ENCODE measurements around the gene SEZ6L2. TPM values are rescaled to one million over a fixed set of nuclear protein-coding genes. Genes with fewer than 3 reads are reported as not detected.
A peak's percentile ranks its signal among the peaks of the same experiment; 100 is the strongest.

SEZ6L2 gene
- total RNA-seq, 1 experiment from 2014 or later, result 46.5 TPM

DNA sequence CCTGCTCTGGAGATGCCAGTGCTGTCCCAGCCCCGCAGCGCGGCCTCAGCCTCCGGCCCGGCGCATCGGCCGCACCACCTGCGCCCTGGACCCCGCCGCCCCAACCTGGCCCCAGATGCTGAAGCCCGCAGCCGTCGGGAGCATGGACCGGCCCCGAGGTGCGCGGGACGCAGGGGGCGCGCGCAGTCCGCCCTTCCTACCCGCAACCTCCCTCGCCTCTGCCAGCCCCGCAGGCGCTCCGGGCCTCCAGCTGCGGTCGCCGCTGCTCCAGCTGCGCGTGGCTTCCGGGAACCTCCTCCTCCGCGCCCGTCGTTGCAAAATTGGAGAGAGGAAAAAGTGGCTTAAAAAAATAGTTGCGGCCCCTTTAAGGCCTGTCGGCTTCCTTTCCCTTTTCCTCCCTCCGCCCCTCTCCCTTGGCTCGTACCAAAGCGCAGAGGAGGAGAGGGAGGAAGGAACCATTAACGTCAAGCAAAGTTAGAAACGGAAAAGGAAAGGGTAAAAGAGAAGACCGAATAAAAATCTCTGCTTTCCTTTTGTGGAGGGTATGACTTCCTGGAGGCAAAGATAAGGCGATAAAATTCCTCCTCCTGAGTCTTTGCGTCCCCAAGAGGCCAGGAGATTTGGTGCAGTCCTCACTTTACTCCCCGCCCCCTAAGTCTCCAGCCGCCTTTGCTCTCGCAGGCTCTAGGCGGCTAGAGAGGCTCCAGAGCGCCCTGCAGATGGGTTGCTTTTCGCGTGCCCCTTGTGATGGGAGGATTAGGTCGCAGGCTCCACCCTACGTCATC is 36.3 kb downstream of the SEZ6L2 start, which contains the start of gene CDIPT:
Gene CDIPT (minus strand): TSS at position 343 of the 785 bp plus-strand sequence. CDS start 369 bp downstream, outside the sequence.
- DNase-seq, result peak; percentile 93 to 97
- H3K9me3 ChIP-seq (ENCODE audit: insufficient read depth, low read depth), result no peaks in the 10 kb centered on the region
- H3K79me2 ChIP-seq (ENCODE audit: low read depth), result peaks cover 14% of the 10 kb centered on the region
- POLR2A ChIA-PET (ENCODE audit: unreplicated experiment), result interaction anchor here (0.6 to 1.0 kb wide), 2 partner anchors 76 to 110 kb away, joined by 4 read pairs; no protein-coding TSS in a partner anchor
- intact Hi-C loops (cut with micrococcal nuclease; ENCODE audit: unreplicated experiment), result loop anchor here (1.0 to 5.0 kb wide), 6 partner anchors 34 to 162 kb away; partner anchors contain the start of genes INO80E, MVP, SEZ6L2 and TAOK2
- no peaks in the 10 kb centered on the region for H3F3A ChIP-seq (ENCODE audit: insufficient read depth, low read depth)
- no peak for TF ChIP-seq EZH2 (IDR thresholded peaks at IDR 0.05; ENCODE audit: low read depth)
- TF ChIP-seq, protein P1, sequence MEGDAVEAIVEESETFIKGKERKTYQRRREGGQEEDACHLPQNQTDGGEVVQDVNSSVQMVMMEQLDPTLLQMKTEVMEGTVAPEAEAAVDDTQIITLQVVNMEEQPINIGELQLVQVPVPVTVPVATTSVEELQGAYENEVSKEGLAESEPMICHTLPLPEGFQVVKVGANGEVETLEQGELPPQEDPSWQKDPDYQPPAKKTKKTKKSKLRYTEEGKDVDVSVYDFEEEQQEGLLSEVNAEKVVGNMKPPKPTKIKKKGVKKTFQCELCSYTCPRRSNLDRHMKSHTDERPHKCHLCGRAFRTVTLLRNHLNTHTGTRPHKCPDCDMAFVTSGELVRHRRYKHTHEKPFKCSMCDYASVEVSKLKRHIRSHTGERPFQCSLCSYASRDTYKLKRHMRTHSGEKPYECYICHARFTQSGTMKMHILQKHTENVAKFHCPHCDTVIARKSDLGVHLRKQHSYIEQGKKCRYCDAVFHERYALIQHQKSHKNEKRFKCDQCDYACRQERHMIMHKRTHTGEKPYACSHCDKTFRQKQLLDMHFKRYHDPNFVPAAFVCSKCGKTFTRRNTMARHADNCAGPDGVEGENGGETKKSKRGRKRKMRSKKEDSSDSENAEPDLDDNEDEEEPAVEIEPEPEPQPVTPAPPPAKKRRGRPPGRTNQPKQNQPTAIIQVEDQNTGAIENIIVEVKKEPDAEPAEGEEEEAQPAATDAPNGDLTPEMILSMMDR (conservative IDR thresholded peaks at IDR 0.05), result 0 out of 2 replicates have a peak, but pooled peaks have one; percentile 35
- peak within 1 kb of the TSS; percentile 92 for H2AFZ ChIP-seq
- H3K4me1 ChIP-seq (replicated peaks; ENCODE audit: insufficient read depth), result peaks cover 10% of the 10 kb centered on the region
- no peaks in the 10 kb centered on the region for H3K9me2 ChIP-seq (ENCODE audit: insufficient read depth)
- no peaks in the 10 kb centered on the region for H3K27me3 ChIP-seq (ENCODE audit: insufficient read depth, low read depth)
- H4K20me1 ChIP-seq (ENCODE audit: insufficient read depth), result no peaks in the 10 kb centered on the region
- peak within 1 kb of the TSS; percentile 81 for H3K27ac ChIP-seq
- H3K4me2 ChIP-seq, result peak within 1 kb of the TSS; percentile 97
- CTCF ChIA-PET, result interaction anchor here (0.6 to 1.0 kb wide), 2 partner anchors 15 to 52 kb away, joined by 3 read pairs; no protein-coding TSS in a partner anchor
- BruUV-seq (replicated peaks), result TSS peak; percentile 43
- H3K4me3 ChIP-seq, result peak within 1 kb of the TSS; percentile 78
- H3K36me3 ChIP-seq (ENCODE audit: low read depth), result no peaks in the 10 kb centered on the region

DNA sequence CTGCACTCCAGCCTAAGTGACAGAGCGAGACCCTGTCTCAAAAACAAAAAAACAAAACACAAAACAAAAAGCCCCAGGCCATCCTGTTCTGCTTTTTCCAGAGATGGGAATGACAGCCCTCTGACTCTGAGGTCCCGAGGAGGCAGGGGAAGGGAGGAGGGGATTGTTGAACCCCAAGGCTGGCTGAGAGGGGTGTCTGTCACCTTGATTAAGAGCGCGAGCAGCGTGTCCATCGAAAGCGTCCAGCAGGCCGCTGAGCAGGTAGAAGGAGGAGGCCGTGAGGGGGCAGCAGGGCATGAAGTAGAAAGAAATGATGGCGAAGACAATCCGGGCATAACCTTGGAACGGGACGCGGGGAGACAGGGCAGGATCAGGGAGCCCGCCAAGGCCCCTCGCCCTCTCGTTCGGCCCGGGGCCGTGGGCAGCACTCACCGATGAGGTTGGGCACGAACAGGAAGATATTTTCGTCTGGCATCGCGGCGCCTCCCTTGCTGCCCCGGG is 36.9 kb downstream of the SEZ6L2 start:
- Histone ChIP-seq H3F3A (ENCODE audit: insufficient read depth, low read depth) (no peaks in the 10 kb centered on the region), H4K20me1 (ENCODE audit: insufficient read depth) (no peaks in the 10 kb centered on the region), H3K36me3 (ENCODE audit: low read depth) (no peaks in the 10 kb centered on the region), H3K79me2 (ENCODE audit: low read depth) (peaks cover 14% of the 10 kb centered on the region), H3K4me2 (peak overlapping the region; percentile 97), H3K9me2 (ENCODE audit: insufficient read depth) (no peaks in the 10 kb centered on the region), H3K9me3 (ENCODE audit: insufficient read depth, low read depth) (no peaks in the 10 kb centered on the region), H3K4me3 (peak overlapping the region; percentile 78), H3K4me1 (replicated peaks; ENCODE audit: insufficient read depth) (peaks cover 10% of the 10 kb centered on the region), H3K27me3 (ENCODE audit: insufficient read depth, low read depth) (no peaks in the 10 kb centered on the region), H2AFZ (peak overlapping the region; percentile 92), H3K27ac (no peak overlapping the region)
- ChIA-PET POLR2A (ENCODE audit: unreplicated experiment) (interaction anchor here (0.6 to 1.0 kb wide), 2 partner anchors 76 to 111 kb away, joined by 4 read pairs; no protein-coding TSS in a partner anchor), CTCF (interaction anchor here (0.9 kb wide), 1 partner anchor 14 kb away, joined by 5 read pairs; no protein-coding TSS in a partner anchor)
- peak in 1 of 2 experiments; percentile 48 for DNase-seq
- BruUV-seq (replicated peaks), result no TSS peak
- TF ChIP-seq, protein P1 (conservative IDR thresholded peaks at IDR 0.05), result peak; percentile 44; the same call in 1 of the 2 replicates
- TF ChIP-seq EZH2 (IDR thresholded peaks at IDR 0.05; ENCODE audit: low read depth), result no peak
- intact Hi-C loops (cut with micrococcal nuclease; ENCODE audit: unreplicated experiment), result loop anchor here (2.0 to 5.0 kb wide), 5 partner anchors 35 to 162 kb away; partner anchors contain the start of genes INO80E, MVP and SEZ6L2

- no peak for DNase-seq
- ChIA-PET POLR2A (ENCODE audit: unreplicated experiment) (no interaction called here), CTCF (no interaction called here)
- no peaks in the 10 kb centered on the region for H3F3A ChIP-seq (ENCODE audit: insufficient read depth, low read depth)
- H3K4me3 ChIP-seq, result no peak overlapping the region
- no peaks in the 10 kb centered on the region for H3K27me3 ChIP-seq (ENCODE audit: insufficient read depth, low read depth)
- H3K36me3 ChIP-seq (ENCODE audit: low read depth), result no peaks in the 10 kb centered on the region
- H3K27ac ChIP-seq, result no peak overlapping the region
- H3K79me2 ChIP-seq (ENCODE audit: low read depth), result peaks cover 14% of the 10 kb centered on the region
- no peak overlapping the region for H2AFZ ChIP-seq
- H4K20me1 ChIP-seq (ENCODE audit: insufficient read depth), result no peaks in the 10 kb centered on the region
- no peak for TF ChIP-seq EZH2 (IDR thresholded peaks at IDR 0.05; ENCODE audit: low read depth)
- TF ChIP-seq, protein P1 (conservative IDR thresholded peaks at IDR 0.05), result no peak
- BruUV-seq (replicated peaks), result no TSS peak
- peaks cover 10% of the 10 kb centered on the region for H3K4me1 ChIP-seq (replicated peaks; ENCODE audit: insufficient read depth)
- no peaks in the 10 kb centered on the region for H3K9me3 ChIP-seq (ENCODE audit: insufficient read depth, low read depth)
- intact Hi-C loops (cut with micrococcal nuclease; ENCODE audit: unreplicated experiment), result loop anchor here (5.0 kb wide), 1 partner anchor 37 kb away; the partner anchor contains the start of gene SEZ6L2
- H3K4me2 ChIP-seq, result no peak overlapping the region
- no peaks in the 10 kb centered on the region for H3K9me2 ChIP-seq (ENCODE audit: insufficient read depth)
These were observed 39.1 kb downstream of the SEZ6L2 start for GRCh38 chr16:29860218-29860617.

All from PC-9 (cell line).